Activated T-helper 1 cell treated with anti-CD3 and anti-CD28 coated beads, Interleukin-12 subunit alpha, Interleukin-12 subunit beta, Interleukin-2, Interleukin-4 antibody, amounts not matched to agents 30 ng/mL and 10 ng/mL and 1 ng/mL, durations not matched to agents 14 hours and 24 hours and 36 hours (primary cell): ENCODE data around the gene OIT3. TPM values are rescaled to one million over a fixed set of nuclear protein-coding genes. Genes with fewer than 3 reads are reported as not detected.

Experiments
- DNase-seq: peaks from one replicate; pipeline ENCODE4 v3.0.0; 2021; ENCODE audit warnings: low spot score
- H3K27ac Mint-ChIP-seq: one replicate; pipeline ENCODE4 v1.8.0; 2021; ENCODE audit warnings: mild to moderate bottlenecking, mixed read lengths
- H3K27me3 Mint-ChIP-seq: one replicate; pipeline ENCODE4 v1.8.0; 2022; ENCODE audit warnings: mild to moderate bottlenecking, moderate library complexity, mixed read lengths; ENCODE audit not compliant: insufficient read depth
- H3K36me3 Mint-ChIP-seq: one replicate; pipeline ENCODE4 v1.8.0; 2021; ENCODE audit warnings: low read depth, mixed read lengths
- H3K4me1 Mint-ChIP-seq: one replicate; pipeline ENCODE4 v1.8.0; 2021; ENCODE audit warnings: low read depth, mixed read lengths
- H3K4me3 Mint-ChIP-seq: one replicate; pipeline ENCODE4 v1.8.0; 2021; ENCODE audit warnings: mild to moderate bottlenecking, moderate library complexity, mixed read lengths
- H3K9me3 Mint-ChIP-seq: one replicate; pipeline ENCODE4 v1.8.0; 2021; ENCODE audit warnings: mixed read lengths
- intact Hi-C: fragments of 100-400 bp; cut with micrococcal nuclease; formaldehyde crosslinking; loops from one replicate; pipeline ENCODE4 v1.15.1; 2024
- total RNA-seq: library from RNA; stranded (reverse); gene quantifications from 2 replicates; pipeline ENCODE4 v1.2.3, GENCODE V29; 2022

OIT3 gene
- not detected in 2 replicates for total RNA-seq

GRCh38 chr10:72893136-72893798 lies at the start of gene OIT3:
TSS of gene OIT3 (plus strand) at chr10:72893739. CDS start at chr10:72893799, 60 bp downstream.
- intact Hi-C loops: no loop called here
- no peak within 1 kb of the TSS for H3K27ac Mint-ChIP-seq

GRCh38 chr10:72846238-72846637 lies 47.3 kb upstream of the OIT3 start:
- H3K4me3 Mint-ChIP-seq: no peak overlapping the region

More at GRCh38 chr10:72893136-72893798, at the start of gene OIT3:
- H3K4me3 Mint-ChIP-seq: no peak within 1 kb of the TSS
- peaks cover 5% of the 10 kb centered on the region for H3K27me3 Mint-ChIP-seq
- no peaks in the 10 kb centered on the region for H3K9me3 Mint-ChIP-seq
- peaks cover 3% of the 10 kb centered on the region for H3K36me3 Mint-ChIP-seq
- no peak for DNase-seq
- no peaks in the 10 kb centered on the region for H3K4me1 Mint-ChIP-seq

GRCh38 chr10:72847681-72848080 lies 45.9 kb upstream of the OIT3 start:
- no peaks in the 10 kb centered on the region for H3K36me3 Mint-ChIP-seq
- no peak overlapping the region for H3K27ac Mint-ChIP-seq
- H3K4me1 Mint-ChIP-seq: no peaks in the 10 kb centered on the region
- H3K4me3 Mint-ChIP-seq: no peak overlapping the region
- intact Hi-C loops: no loop called here
- DNase-seq: no peak
- no peaks in the 10 kb centered on the region for H3K27me3 Mint-ChIP-seq
- no peaks in the 10 kb centered on the region for H3K9me3 Mint-ChIP-seq

More at GRCh38 chr10:72846238-72846637, 47.3 kb upstream of the OIT3 start:
- intact Hi-C loops: no loop called here
- H3K36me3 Mint-ChIP-seq: no peaks in the 10 kb centered on the region
- no peaks in the 10 kb centered on the region for H3K4me1 Mint-ChIP-seq
- no peak overlapping the region for H3K27ac Mint-ChIP-seq
- DNase-seq: no peak
- no peaks in the 10 kb centered on the region for H3K9me3 Mint-ChIP-seq
- H3K27me3 Mint-ChIP-seq: no peaks in the 10 kb centered on the region

- Mint-ChIP-seq H3K4me3 (no peak overlapping the region), H3K4me1 (no peaks in the 10 kb centered on the region), H3K27me3 (no peaks in the 10 kb centered on the region), H3K27ac (no peak overlapping the region), H3K36me3 (no peaks in the 10 kb centered on the region), H3K9me3 (no peaks in the 10 kb centered on the region)
- intact Hi-C loops: no loop called here
- DNase-seq: no peak
Observed at GRCh38 chr10:72850861-72851260, 42.7 kb upstream of the OIT3 start.

- DNase-seq: no peak
- H3K27ac Mint-ChIP-seq: no peak overlapping the region
- H3K36me3 Mint-ChIP-seq: no peaks in the 10 kb centered on the region
- no peaks in the 10 kb centered on the region for H3K9me3 Mint-ChIP-seq
- no peaks in the 10 kb centered on the region for H3K27me3 Mint-ChIP-seq
- intact Hi-C loops: no loop called here
- H3K4me3 Mint-ChIP-seq: no peak overlapping the region
- H3K4me1 Mint-ChIP-seq: no peaks in the 10 kb centered on the region
Observed at GRCh38 chr10:72851509-72851908, 42.0 kb upstream of the OIT3 start.

GRCh38 chr10:72852508-72852907 lies 41.0 kb upstream of the OIT3 start:
- no peaks in the 10 kb centered on the region for H3K4me1 Mint-ChIP-seq
- H3K27me3 Mint-ChIP-seq: no peaks in the 10 kb centered on the region
- no peaks in the 10 kb centered on the region for H3K36me3 Mint-ChIP-seq
- H3K4me3 Mint-ChIP-seq: no peak overlapping the region
- H3K9me3 Mint-ChIP-seq: no peaks in the 10 kb centered on the region
- intact Hi-C loops: no loop called here
- no peak overlapping the region for H3K27ac Mint-ChIP-seq
- DNase-seq: no peak

- Mint-ChIP-seq H3K4me3 (no peak overlapping the region), H3K27ac (no peak overlapping the region), H3K27me3 (no peaks in the 10 kb centered on the region), H3K9me3 (no peaks in the 10 kb centered on the region), H3K4me1 (no peaks in the 10 kb centered on the region), H3K36me3 (no peaks in the 10 kb centered on the region)
- intact Hi-C loops: no loop called here
- DNase-seq: no peak
Observed at GRCh38 chr10:72855129-72855528, 38.4 kb upstream of the OIT3 start.

GRCh38 chr10:72855790-72856189 lies 37.7 kb upstream of the OIT3 start:
- H3K27ac Mint-ChIP-seq: no peak overlapping the region
- no peaks in the 10 kb centered on the region for H3K27me3 Mint-ChIP-seq
- H3K4me1 Mint-ChIP-seq: no peaks in the 10 kb centered on the region
- H3K36me3 Mint-ChIP-seq: no peaks in the 10 kb centered on the region
- no peaks in the 10 kb centered on the region for H3K9me3 Mint-ChIP-seq
- no peak for DNase-seq
- intact Hi-C loops: no loop called here
- H3K4me3 Mint-ChIP-seq: no peak overlapping the region

- intact Hi-C loops: no loop called here
- no peak for DNase-seq
- H3K27ac Mint-ChIP-seq: no peak overlapping the region
- H3K9me3 Mint-ChIP-seq: no peaks in the 10 kb centered on the region
- H3K4me3 Mint-ChIP-seq: no peak overlapping the region
- H3K27me3 Mint-ChIP-seq: no peaks in the 10 kb centered on the region
- no peaks in the 10 kb centered on the region for H3K4me1 Mint-ChIP-seq
- peaks cover 2% of the 10 kb centered on the region for H3K36me3 Mint-ChIP-seq
Observed at GRCh38 chr10:72858067-72858466, 35.5 kb upstream of the OIT3 start.

- Mint-ChIP-seq H3K27ac (no peak overlapping the region), H3K9me3 (no peaks in the 10 kb centered on the region), H3K36me3 (peaks cover 4% of the 10 kb centered on the region), H3K4me3 (no peak overlapping the region), H3K27me3 (no peaks in the 10 kb centered on the region), H3K4me1 (no peaks in the 10 kb centered on the region)
- intact Hi-C loops: loop anchor here (1.0 kb wide), 1 partner anchor 16 kb away; no protein-coding TSS in a partner anchor
- DNase-seq: no peak
Observed at GRCh38 chr10:72862957-72863356, 30.6 kb upstream of the OIT3 start.

GRCh38 chr10:72875250-72876055 lies 18.1 kb upstream of the OIT3 start:
- no peaks in the 10 kb centered on the region for H3K27me3 Mint-ChIP-seq
- no peak overlapping the region for H3K27ac Mint-ChIP-seq
- intact Hi-C loops: loop anchor here (1.0 kb wide), 1 partner anchor 511 kb away; no protein-coding TSS in a partner anchor
- no peak for DNase-seq
- H3K4me3 Mint-ChIP-seq: no peak overlapping the region
- H3K4me1 Mint-ChIP-seq: no peaks in the 10 kb centered on the region
- H3K9me3 Mint-ChIP-seq: no peaks in the 10 kb centered on the region
- H3K36me3 Mint-ChIP-seq: peaks cover 5% of the 10 kb centered on the region

- Mint-ChIP-seq H3K9me3 (no peaks in the 10 kb centered on the region), H3K4me3 (no peak overlapping the region), H3K4me1 (no peaks in the 10 kb centered on the region), H3K27me3 (no peaks in the 10 kb centered on the region), H3K36me3 (peaks cover 10% of the 10 kb centered on the region), H3K27ac (no peak overlapping the region)
- intact Hi-C loops: loop anchor here (1.0 kb wide), 1 partner anchor 16 kb away; no protein-coding TSS in a partner anchor
- no peak for DNase-seq
Observed at GRCh38 chr10:72879245-72879644, 14.3 kb upstream of the OIT3 start.

GRCh38 chr10:72881291-72881690 lies 12.2 kb upstream of the OIT3 start:
- DNase-seq: no peak
- H3K4me3 Mint-ChIP-seq: no peak overlapping the region
- intact Hi-C loops: no loop called here
- peaks cover 14% of the 10 kb centered on the region for H3K36me3 Mint-ChIP-seq
- H3K4me1 Mint-ChIP-seq: no peaks in the 10 kb centered on the region
- H3K27ac Mint-ChIP-seq: no peak overlapping the region
- H3K9me3 Mint-ChIP-seq: no peaks in the 10 kb centered on the region
- no peaks in the 10 kb centered on the region for H3K27me3 Mint-ChIP-seq
